PC-3 (cell line): ENCODE data around the gene SPRTN. TPM values are rescaled to one million over a fixed set of nuclear protein-coding genes. Genes with fewer than 3 reads are reported as not detected.

Experiments
- ATAC-seq: fragments of 200-7000 bp; cut with Tn5 transposase; 2 replicates; pipeline ENCODE4 v1.9.1; 2020; ENCODE audit warnings: mild to moderate bottlenecking, moderate library complexity
- BruUV-seq: library from RNA; stranded (reverse); fragments of 400-500 nt; replicated peaks from 2 replicates; lab custom pipeline; 2021; lab: Mats Ljungman, UMichigan
- CTCF ChIA-PET: fragments of 300-600 bp; sonication (Branson Sonifier 250); formaldehyde crosslinking; loops from one replicate; lab custom pipeline; 2022; ENCODE audit warnings: antibody characterized with exemption; lab: Charles Lee
- POLR2A ChIA-PET: fragments of 300-600 bp; sonication (Branson Sonifier 250); formaldehyde crosslinking; loops from one replicate; lab custom pipeline; 2022; ENCODE audit warnings: antibody characterized with exemption; ENCODE audit not compliant: unreplicated experiment; lab: Charles Lee
- DNase-seq: peaks from one replicate; pipeline ENCODE4 v3.0.0-alpha.2; 2015
- H2AFZ ChIP-seq: fragments of 300-600 bp; sonication (generic); 2 replicates; pipeline ENCODE4 v1.6.0; 2016; ENCODE audit warnings: antibody characterized with exemption, low read length
- H3F3A ChIP-seq: fragments of 300-600 bp; sonication (generic); one replicate; pipeline ENCODE4 v1.6.0; 2017; ENCODE audit warnings: antibody characterized with exemption, low read length, control low read depth, mild to moderate bottlenecking; ENCODE audit not compliant: unreplicated experiment
- H3K27ac ChIP-seq: fragments of 300-600 bp; sonication (generic); 2 replicates; pipeline ENCODE4 v1.5.1; 2016; ENCODE audit warnings: mild to moderate bottlenecking, low read length
- H3K27me3 ChIP-seq: fragments of 300-600 bp; sonication (generic); 2 replicates; pipeline ENCODE4 v1.6.1; 2016; ENCODE audit warnings: low read length, mixed read lengths
- H3K36me3 ChIP-seq: fragments of 300-600 bp; sonication (generic); 2 replicates; pipeline ENCODE4 v1.6.1; 2016; ENCODE audit warnings: low read depth, mixed run types, low read length, mixed read lengths
- H3K4me1 ChIP-seq: fragments of 300-600 bp; sonication (generic); 2 replicates; pipeline ENCODE4 v1.5.1; 2016; ENCODE audit warnings: low read length; ENCODE audit not compliant: insufficient read depth
- H3K4me2 ChIP-seq: fragments of 300-600 bp; sonication (generic); 2 replicates; pipeline ENCODE4 v1.6.0; 2016; ENCODE audit warnings: low read length
- H3K4me3 ChIP-seq: fragments of 300-600 bp; sonication (generic); 2 replicates; pipeline ENCODE4 v1.5.1; 2016; ENCODE audit warnings: mild to moderate bottlenecking, low read length, mixed read lengths
- H3K79me2 ChIP-seq: fragments of 300-600 bp; sonication (generic); 2 replicates; pipeline ENCODE4 v1.6.1; 2017; ENCODE audit warnings: low read length, mixed read lengths
- H3K9ac ChIP-seq: fragments of 300-600 bp; sonication (generic); 2 replicates; pipeline ENCODE4 v1.6.0; 2016; ENCODE audit warnings: mild to moderate bottlenecking, low read length
- H3K9me2 ChIP-seq: fragments of 300-600 bp; sonication (generic); replicated peaks from 2 replicates; pipeline ENCODE4 v1.6.1; 2016; ENCODE audit warnings: mixed run types, low read length, mixed read lengths
- H3K9me3 ChIP-seq: fragments of 300-600 bp; sonication (generic); 2 replicates; pipeline ENCODE4 v1.6.1; 2016; ENCODE audit warnings: low read length, mixed read lengths
- H4K20me1 ChIP-seq: fragments of 300-600 bp; sonication (generic); 2 replicates; pipeline ENCODE4 v1.6.1; 2016; ENCODE audit warnings: low read length, mixed read lengths
- CTCF ChIP-seq: fragments of 300-600 bp; sonication (generic); conservative IDR thresholded peaks from 2 replicates; pipeline ENCODE4 v1.5.1; 2017; ENCODE audit warnings: antibody characterized with exemption, low read depth, mild to moderate bottlenecking, low read length
- EZH2 ChIP-seq: fragments of 300-600 bp; sonication (generic); IDR thresholded peaks from one replicate; pipeline ENCODE4 v1.6.1; 2017; ENCODE audit warnings: antibody characterized with exemption, mild to moderate bottlenecking, low read length; ENCODE audit not compliant: unreplicated experiment
- EZH2phosphoT487 ChIP-seq: fragments of 300-600 bp; sonication (generic); IDR thresholded peaks from 2 replicates; pipeline ENCODE4 v1.6.1; 2018; ENCODE audit warnings: mild to moderate bottlenecking, antibody characterized with exemption, low read length, borderline replicate concordance
- intact Hi-C: fragments of 100-400 bp; cut with micrococcal nuclease; formaldehyde crosslinking; loops from 2 replicates; pipeline ENCODE4 v1.9.0; 2023
- total RNA-seq: library from RNA; depleted of rRNA; stranded (reverse); fragments of >200 nt; gene quantifications from 2 replicates; pipeline ENCODE4 v1.2.3, GENCODE V29; 2014; rRNA removed

Gene SPRTN
- total RNA-seq, 1 experiment from 2014 or later, result 27.8 TPM

GRCh38 chr1:231404318-231404717 lies 66.2 kb downstream of the SPRTN start:
- Histone ChIP-seq H3K27ac (no peak overlapping the region), H3K9me3 (no peaks in the 10 kb centered on the region), H3K9ac (no peak overlapping the region), H3K9me2 (no peaks in the 10 kb centered on the region), H3K4me1 (peaks cover 22% of the 10 kb centered on the region), H2AFZ (no peak overlapping the region), H3K27me3 (no peaks in the 10 kb centered on the region), H3K79me2 (peaks cover 84% of the 10 kb centered on the region), H3K4me3 (no peak overlapping the region), H3K4me2 (no peak overlapping the region), H4K20me1 (peaks cover 18% of the 10 kb centered on the region), H3K36me3 (no peaks in the 10 kb centered on the region), H3F3A (no peaks in the 10 kb centered on the region)
- intact Hi-C loops, result no loop called here
- no TSS peak for BruUV-seq
- no peak for DNase-seq
- no peak; the same call in 1 of the 2 replicates for ATAC-seq
- no peak for TF ChIP-seq CTCF
- no peak for TF ChIP-seq EZH2phosphoT487
- TF ChIP-seq EZH2, result no peak
- ChIA-PET POLR2A (no interaction called here), CTCF (no interaction called here)

Other genes with a start within 250 kb of the SPRTN start
- gene TRIM67, start 176.2 kb upstream of the SPRTN start, total RNA-seq, result not detected in 2 replicates
- 40.5 and 45.8 TPM in 2 replicates for gene GNPAT, start 97.1 kb upstream of the SPRTN start, total RNA-seq
- gene EXOC8, start 441 bp upstream of the SPRTN start, total RNA-seq, result 14.0 and 14.9 TPM in 2 replicates
- gene EGLN1, start 84.0 kb downstream of the SPRTN start, total RNA-seq, result 37.0 and 44.9 TPM in 2 replicates
- gene TSNAX, start 190.4 kb downstream of the SPRTN start, total RNA-seq, result 30.5 and 33.1 TPM in 2 replicates